SK-N-SH treated with all-trans-retinoic acid at 6 μM for 48 hours (cell line): ENCODE measurements around the gene EPHB2.

Experiments used
- ARNTL ChIP-seq: fragments of 450-650 bp; formaldehyde crosslinking; IDR thresholded peaks from 2 replicates; pipeline ENCODE4 v1.5.0; 2020; ENCODE audit warnings: low read depth, mild to moderate bottlenecking, moderate library complexity, borderline replicate concordance
- CREB5 ChIP-seq: fragments of 250-450 bp; sonication (Bioruptor Pico); IDR thresholded peaks from 2 replicates; pipeline ENCODE4 v1.5.1; 2020; ENCODE audit warnings: low read depth, mild to moderate bottlenecking, moderate library complexity
- CSDC2 ChIP-seq: fragments of 250-450 bp; sonication (Bioruptor Pico); IDR thresholded peaks from 2 replicates; pipeline ENCODE4 v1.5.0; 2020; ENCODE audit warnings: mild to moderate bottlenecking, moderate library complexity
- CSRNP3 ChIP-seq: fragments of 250-450 bp; sonication (Bioruptor Pico); IDR thresholded peaks from 2 replicates; pipeline ENCODE4 v1.5.1; 2021; ENCODE audit warnings: mild to moderate bottlenecking, moderate library complexity
- GLIS3 ChIP-seq: fragments of 250-450 bp; sonication (Bioruptor Pico); IDR thresholded peaks from 2 replicates; pipeline ENCODE4 v1.5.0; 2020; ENCODE audit warnings: mild to moderate bottlenecking, moderate library complexity
- ISL1 ChIP-seq: fragments of 250-450 bp; sonication (Bioruptor Pico); IDR thresholded peaks from 2 replicates; pipeline ENCODE4 v2.1.2; 2022; ENCODE audit warnings: mild to moderate bottlenecking, moderate library complexity
- PATZ1 ChIP-seq: fragments of 250-450 bp; sonication (Bioruptor Pico); IDR thresholded peaks from 2 replicates; pipeline ENCODE4 v1.8.0; 2020; ENCODE audit warnings: mild to moderate bottlenecking, moderate library complexity, borderline replicate concordance
- POU6F1 ChIP-seq: fragments of 250-450 bp; sonication (Bioruptor Pico); IDR thresholded peaks from 2 replicates; pipeline ENCODE4 v1.8.0; 2021; ENCODE audit warnings: low read depth, mild to moderate bottlenecking, moderate library complexity, borderline replicate concordance
- PPARA ChIP-seq: fragments of 250-450 bp; sonication (Bioruptor Pico); IDR thresholded peaks from 2 replicates; pipeline ENCODE4 v1.5.0; 2020; ENCODE audit warnings: mild to moderate bottlenecking, borderline replicate concordance
- TSHZ2 ChIP-seq: fragments of 250-450 bp; sonication (Bioruptor Pico); IDR thresholded peaks from 2 replicates; pipeline ENCODE4 v1.5.0; 2020; ENCODE audit warnings: mild to moderate bottlenecking, moderate library complexity
- ZFP3 ChIP-seq: fragments of 250-450 bp; sonication (Bioruptor Pico); IDR thresholded peaks from 2 replicates; pipeline ENCODE4 v1.5.0; 2020; ENCODE audit warnings: mild to moderate bottlenecking, moderate library complexity
- ZFP30 ChIP-seq: fragments of 450-650 bp; formaldehyde crosslinking; IDR thresholded peaks from 2 replicates; pipeline ENCODE4 v1.5.0; 2022; ENCODE audit warnings: mild to moderate bottlenecking, moderate library complexity
- ZNF70 ChIP-seq: fragments of 450-650 bp; formaldehyde crosslinking; IDR thresholded peaks from 2 replicates; pipeline ENCODE4 v1.5.0; 2020; ENCODE audit warnings: mild to moderate bottlenecking, moderate library complexity

- TF ChIP-seq PATZ1 (CRISPR knock-in tag) (no peak), ZNF70 (CRISPR knock-in tag) (no peak), TSHZ2 (CRISPR knock-in tag) (no peak), CSRNP3 (CRISPR knock-in tag) (no peak), CSDC2 (CRISPR knock-in tag) (no peak), POU6F1 (CRISPR knock-in tag) (no peak), ZFP30 (CRISPR knock-in tag) (no peak), ARNTL (CRISPR knock-in tag) (no peak), GLIS3 (CRISPR knock-in tag) (no peak), PPARA (CRISPR knock-in tag) (no peak), ISL1 (CRISPR knock-in tag) (no peak), CREB5 (CRISPR knock-in tag) (no peak), ZFP3 (CRISPR knock-in tag) (no peak)
Observed at GRCh38 chr1:22806584-22806983, 95.9 kb downstream of the EPHB2 start.
